NK-92 treated with Interleukin-12 subunit alpha and Interleukin-12 subunit beta, amount 100 ng/mL, for 24 hours (cell line): ENCODE measurements around the gene HOXB9.

Experiments
- DNase-seq: peaks from one replicate; lab custom pipeline; 2025; lab: John Stamatoyannopoulos, UW

HOXB9 gene

GRCh38 chr17:48639136-48639535 is 13.0 kb upstream of the HOXB9 start:
- no peak for DNase-seq

GRCh38 chr17:48637323-48638260 is 11.4 kb upstream of the HOXB9 start:
- DNase-seq: no peak

- no peak for DNase-seq
Measured at GRCh38 chr17:48636177-48637018, 10.2 kb upstream of the HOXB9 start.

- no peak for DNase-seq
Measured at GRCh38 chr17:48634493-48635208, 8.5 kb upstream of the HOXB9 start.

- no peak for DNase-seq
Measured at GRCh38 chr17:48633266-48633677, 7.1 kb upstream of the HOXB9 start.

GRCh38 chr17:48632579-48633265 is 6.6 kb upstream of the HOXB9 start:
- DNase-seq: no peak

- no peak for DNase-seq
Measured at GRCh38 chr17:48631693-48632578, 5.8 kb upstream of the HOXB9 start.

GRCh38 chr17:48630925-48631692 is 5.0 kb upstream of the HOXB9 start:
- no peak for DNase-seq

- no peak for DNase-seq
Measured at GRCh38 chr17:48630009-48630924, 4.1 kb upstream of the HOXB9 start.

GRCh38 chr17:48629411-48629759 is 3.2 kb upstream of the HOXB9 start:
- no peak for DNase-seq

GRCh38 chr17:48628649-48629410 is 2.7 kb upstream of the HOXB9 start:
- no peak for DNase-seq

GRCh38 chr17:48627623-48628521 is 1.7 kb upstream of the HOXB9 start:
- DNase-seq: no peak

- no peak for DNase-seq
Measured at GRCh38 chr17:48627118-48627597, 1.0 kb upstream of the HOXB9 start.

- DNase-seq: no peak
Measured at GRCh38 chr17:48625495-48626244, 488 bp downstream of the HOXB9 start.

GRCh38 chr17:48624544-48625494 is 1.3 kb downstream of the HOXB9 start:
- DNase-seq: no peak
